NCI-H2081 treated with DMSO at 0.1 percent for 48 hours (cell line): ENCODE results near the gene RFTN1.

ENCODE experiments used
- DNase-seq: peaks from one replicate; lab custom pipeline; 2025; lab: John Stamatoyannopoulos, UW

RFTN1 gene

GRCh38 chr3:16513141-16514020 lies at the start of gene RFTN1:
TSS of gene RFTN1 (minus strand) at chr3:16513699. CDS start at chr3:16493869, 19,830 bp downstream.
- DNase-seq: no peak

- no peak for DNase-seq
These were observed 46.3 kb upstream of the RFTN1 start for GRCh38 chr3:16559653-16560365.

GRCh38 chr3:16554126-16554525 lies 40.6 kb upstream of the RFTN1 start:
- DNase-seq: no peak

DNA sequence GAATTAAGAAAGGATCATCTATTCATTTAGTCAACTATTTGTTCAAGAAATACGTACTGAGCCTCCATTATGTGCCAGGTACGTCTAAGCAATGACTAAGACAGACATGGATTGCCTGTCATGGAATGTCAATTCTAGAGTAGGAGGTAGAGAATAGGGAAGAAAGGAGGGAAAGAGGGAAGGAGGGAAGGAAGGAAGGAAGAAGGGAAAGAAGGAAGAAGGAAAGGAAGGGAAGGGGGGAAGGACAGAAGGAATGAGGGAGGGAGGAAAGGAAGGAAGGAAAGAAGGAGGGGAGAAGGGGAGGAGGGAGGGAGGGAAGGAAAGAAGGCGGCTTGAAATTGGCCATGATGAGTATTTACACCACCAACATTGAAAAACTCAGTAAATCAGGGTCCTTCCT lies 39.3 kb upstream of the RFTN1 start:
- DNase-seq: no peak

DNA sequence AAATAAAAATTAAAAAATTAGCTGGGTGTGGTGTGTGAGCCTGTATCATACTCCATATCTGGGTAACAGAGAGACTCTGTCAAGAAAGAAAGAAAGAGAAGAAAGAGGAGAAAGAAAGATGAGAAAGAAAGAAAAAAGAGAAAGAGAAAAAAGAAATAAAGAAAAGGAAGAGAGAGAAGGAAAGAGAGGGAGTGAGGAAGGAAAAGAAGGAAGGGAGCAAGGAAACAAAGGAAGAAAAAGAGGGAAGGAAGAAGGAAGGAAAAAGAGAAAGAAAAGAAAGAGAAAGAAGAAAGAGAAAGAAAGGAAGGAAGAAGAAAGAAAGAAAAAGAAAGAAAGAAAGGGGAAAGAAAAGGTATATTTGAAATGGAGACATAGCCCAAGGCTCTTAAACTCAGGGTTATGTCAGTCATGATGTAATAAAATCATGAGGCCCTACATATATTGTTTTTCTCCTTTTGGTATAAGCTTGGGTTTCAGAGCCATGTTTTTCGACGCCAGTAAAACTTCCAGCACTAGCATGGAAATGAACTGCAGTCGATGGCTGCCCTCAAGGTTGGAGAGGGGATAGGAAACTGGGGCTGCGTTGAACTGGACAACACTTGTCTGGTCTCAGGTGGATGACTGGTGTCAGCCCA lies 38.0 kb upstream of the RFTN1 start:
- DNase-seq: no peak

DNA sequence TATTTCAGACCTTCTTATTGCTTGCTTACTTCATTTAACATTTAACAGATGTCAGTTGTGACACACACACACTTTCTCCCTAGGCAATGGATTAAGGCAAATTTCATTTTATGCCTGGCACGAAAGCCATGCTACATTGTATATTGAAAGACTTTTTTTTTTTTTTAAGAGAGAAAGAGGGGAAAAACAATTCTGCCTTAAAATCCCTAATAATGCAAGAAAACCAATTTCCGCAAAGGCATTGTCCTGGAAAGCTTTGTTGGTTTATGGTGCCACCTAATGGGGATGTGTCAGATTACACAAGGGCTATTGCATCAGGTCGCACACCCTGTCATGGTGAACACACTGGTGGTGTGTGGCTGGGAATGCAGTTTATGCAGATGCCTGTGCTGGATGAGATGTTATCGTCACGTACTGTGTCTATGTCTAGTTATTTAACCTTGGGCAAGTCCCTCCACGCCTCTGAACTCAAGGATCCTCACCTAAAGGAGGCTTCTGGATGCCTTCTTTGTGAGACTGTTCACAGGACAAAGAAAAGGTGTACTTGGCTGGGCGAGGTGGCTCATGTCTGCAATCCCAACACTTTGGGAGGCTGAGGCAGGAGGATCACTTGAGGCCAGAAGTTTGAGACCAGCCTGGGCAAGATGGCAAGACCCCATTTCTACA lies 37.3 kb upstream of the RFTN1 start:
- DNase-seq: peak; percentile 73

DNA sequence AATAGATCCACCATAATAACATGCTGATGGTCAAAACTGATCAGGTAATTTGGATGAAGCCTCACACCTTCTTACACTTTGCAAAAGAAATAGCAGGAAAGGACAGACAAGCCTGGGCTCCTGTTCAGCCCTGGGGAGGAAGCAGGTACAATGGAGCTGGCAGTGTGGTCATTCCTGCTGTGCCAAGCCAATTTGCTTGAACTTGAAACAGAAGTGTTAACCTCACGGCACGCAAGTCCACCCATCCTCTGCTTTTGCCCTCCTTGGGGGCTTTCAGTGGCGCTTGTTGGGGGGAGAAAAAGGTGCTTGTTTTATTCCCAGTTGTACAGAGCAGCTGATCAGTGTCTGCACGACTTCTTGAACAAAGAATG lies 36.8 kb upstream of the RFTN1 start:
- DNase-seq: no peak

DNA sequence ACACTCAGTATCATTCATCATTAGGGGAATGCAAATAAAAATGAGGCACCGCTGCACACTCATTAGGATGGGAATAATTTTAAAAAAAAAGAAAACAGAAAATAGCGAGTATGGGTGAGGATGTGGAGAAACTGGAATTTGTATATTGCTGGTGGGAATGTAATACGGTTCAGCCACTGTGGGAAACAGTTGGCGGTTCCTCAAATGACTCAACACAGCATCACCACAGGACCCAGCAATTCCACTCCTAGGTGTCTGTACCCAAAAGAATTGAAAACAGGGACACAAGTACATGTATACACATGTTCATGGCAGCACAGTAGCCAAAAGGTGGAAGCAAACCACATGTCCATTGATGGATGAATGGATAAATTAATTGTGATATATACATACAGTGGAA lies 35.2 kb upstream of the RFTN1 start:
- DNase-seq: no peak

GRCh38 chr3:16547561-16548357 lies 34.3 kb upstream of the RFTN1 start:
- no peak for DNase-seq

DNA sequence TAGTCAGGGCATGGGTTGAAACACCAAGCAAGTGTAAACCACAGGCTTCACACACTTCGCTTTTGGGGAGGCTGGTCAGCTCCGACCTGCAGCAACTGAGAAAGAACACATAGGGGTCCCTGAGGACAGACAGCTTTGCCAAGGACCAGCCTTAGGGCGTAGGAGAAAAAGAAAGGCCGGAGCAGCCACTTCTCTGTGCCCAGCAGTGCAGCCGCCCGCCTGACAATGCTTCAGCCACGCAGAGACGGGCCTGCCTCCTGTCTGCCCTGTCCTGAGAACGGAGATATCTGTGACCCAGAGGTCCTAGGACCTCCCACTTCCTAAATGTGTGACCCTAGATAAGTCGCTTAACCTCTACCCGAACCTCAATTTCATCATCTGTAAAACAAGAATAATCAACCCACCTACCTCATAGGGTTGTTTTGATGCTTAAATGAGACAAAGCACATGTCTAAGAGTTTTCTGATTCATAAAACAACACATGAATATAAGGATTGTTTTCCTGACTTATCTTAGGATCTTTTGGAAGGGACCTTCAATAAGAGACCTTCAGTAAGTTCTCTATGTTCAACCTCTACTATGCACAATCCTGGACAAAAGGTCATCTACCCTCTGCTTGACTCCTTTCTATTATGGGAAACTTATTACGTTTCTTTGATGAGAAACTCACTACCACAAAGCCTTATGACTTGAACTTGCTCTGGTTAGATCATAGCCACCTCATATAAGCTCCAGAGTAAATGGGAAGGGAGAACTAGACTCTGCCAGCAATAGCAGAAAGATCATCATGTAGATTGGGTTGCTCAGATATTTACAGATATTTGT lies 32.9 kb upstream of the RFTN1 start:
- no peak for DNase-seq

- DNase-seq: no peak
These were observed 32.1 kb upstream of the RFTN1 start for GRCh38 chr3:16545413-16546185.

- no peak for DNase-seq
These were observed 29.9 kb upstream of the RFTN1 start for GRCh38 chr3:16543242-16543864.

DNA sequence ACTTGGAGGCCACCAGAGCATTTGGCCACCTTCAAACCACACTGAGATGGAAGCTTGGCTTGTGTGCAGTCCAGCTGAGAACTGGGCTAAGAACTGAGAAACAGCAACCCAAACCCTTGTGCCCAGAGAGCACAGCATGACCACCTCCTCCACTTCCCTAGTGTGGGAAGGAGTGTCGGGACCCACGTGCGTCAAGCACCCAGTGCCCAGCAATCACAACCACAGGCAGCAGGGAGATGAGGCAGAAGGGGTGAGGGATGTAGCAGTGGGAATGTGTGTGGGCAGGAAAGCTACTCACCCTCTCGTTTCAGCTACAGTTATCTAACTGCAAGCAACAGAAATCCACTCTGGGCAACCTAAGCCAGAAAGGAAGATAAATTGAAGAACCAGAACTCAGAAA lies 25.0 kb upstream of the RFTN1 start:
- DNase-seq: no peak

DNA sequence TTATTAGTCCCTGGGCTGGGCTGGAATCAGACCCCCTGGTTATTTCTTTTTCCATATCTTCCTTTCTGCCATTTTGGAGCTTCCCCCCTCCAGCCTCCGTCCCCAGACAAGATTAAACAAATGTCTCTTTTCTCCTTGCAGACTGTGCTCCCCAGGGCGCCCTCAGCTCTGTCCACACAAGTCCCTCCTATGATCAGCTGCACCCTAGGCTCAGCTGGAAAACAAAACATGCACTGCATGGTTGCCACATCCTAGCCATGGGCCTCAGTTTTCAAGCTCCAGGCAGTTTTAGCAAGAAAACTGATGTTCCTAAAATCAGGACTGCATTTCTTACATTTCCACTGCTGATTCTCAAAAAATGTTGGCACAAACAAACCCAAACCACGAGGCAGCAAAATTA lies 23.5 kb upstream of the RFTN1 start:
- no peak for DNase-seq

DNA sequence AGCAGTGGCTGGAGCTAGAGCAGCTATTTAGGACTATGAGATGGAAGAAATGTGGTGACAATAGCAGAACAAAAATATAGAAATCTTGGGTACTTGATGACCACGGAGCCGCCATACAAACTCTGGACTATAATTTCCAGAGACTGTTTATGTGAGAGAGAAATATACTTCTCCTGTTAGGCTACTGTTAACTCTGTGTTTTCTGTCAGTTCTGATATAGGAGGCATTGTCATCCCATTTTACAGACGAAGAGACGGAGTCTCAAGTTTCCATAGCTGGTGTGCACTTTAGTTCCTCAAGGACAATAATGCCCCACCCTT lies 22.8 kb upstream of the RFTN1 start:
- no peak for DNase-seq

DNA sequence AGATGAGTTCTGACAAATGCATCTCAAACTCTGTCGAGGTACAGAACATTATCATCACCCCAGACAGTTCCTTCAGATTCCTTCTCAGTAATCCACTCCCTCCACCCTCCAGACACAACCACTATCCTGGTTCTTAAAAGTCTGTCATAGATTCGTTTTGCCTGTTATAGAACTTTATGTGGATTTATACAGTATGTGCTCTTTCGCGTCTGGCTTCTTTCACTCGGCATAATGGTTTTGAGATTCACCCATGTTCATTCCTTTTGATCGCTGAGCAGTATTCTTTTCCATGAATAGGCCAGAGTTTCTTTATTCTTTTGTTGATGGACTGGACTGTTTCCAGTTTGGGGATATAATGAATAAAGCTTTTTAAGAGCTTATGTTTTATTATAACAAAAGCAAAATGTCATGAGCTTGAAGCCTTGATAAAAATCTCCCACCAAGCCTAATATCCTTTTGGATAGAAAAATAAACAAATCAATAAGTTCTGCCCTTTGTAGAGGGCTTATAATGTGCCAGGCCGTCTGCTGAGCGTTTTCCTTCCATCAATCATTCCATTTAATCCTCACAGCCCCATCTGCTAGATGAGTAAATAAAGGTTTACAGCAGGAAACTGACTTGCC lies 21.3 kb upstream of the RFTN1 start:
- peak; percentile 34 for DNase-seq

- DNase-seq: no peak
These were observed 20.6 kb upstream of the RFTN1 start for GRCh38 chr3:16533928-16534574.

DNA sequence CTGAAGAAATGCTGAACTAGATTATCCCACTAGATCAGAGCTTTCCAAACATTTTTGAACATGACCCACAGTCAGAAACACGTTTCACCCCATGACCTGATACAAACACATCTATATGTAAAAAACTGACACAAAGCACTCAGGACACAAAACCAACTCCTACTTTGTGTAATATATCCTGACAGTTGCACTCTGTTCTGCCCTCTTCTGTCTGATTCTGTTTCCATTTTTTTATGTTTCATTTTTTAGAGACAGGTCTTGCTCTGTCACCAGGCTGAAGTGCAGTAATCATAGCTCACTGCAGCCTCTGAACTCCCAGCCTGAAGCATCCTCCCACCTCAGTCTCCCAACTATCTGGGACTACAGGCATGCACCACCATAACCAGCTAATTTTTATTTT lies 15.8 kb upstream of the RFTN1 start:
- DNase-seq: no peak

- DNase-seq: no peak
These were observed 15.1 kb upstream of the RFTN1 start for GRCh38 chr3:16528581-16528993.
